CD4-positive, CD25-positive, alpha-beta regulatory T cell (primary cell): ENCODE results near the gene RHBG. TPM values are rescaled to one million over a fixed set of nuclear protein-coding genes. Genes with fewer than 3 reads are reported as not detected.
"Not testable (repeated sequence)": the region's sequence is repeated elsewhere in the genome, so short reads cannot be mapped to it uniquely, and the experiment has no call there.

Experiments
- ATAC-seq, 2 donors: fragments of 150-1000 bp; cut with Tn5 transposase; one replicate each; pipeline ENCODE4 v1.10.0; 2021; ENCODE audit warnings: low read depth in 2 of 2, moderate number of reproducible peaks in 2 of 2, moderate library complexity in 1 of 2
- DNase-seq, 3 donors: peaks; one replicate each; pipeline versions ENCODE4 v3.0.0 to v3.0.0-alpha.2; 2012 to 2022; ENCODE audit warnings: mixed read lengths in 1 of 3
- H3K27ac ChIP-seq: one replicate; pipeline ENCODE4 v1.7.0; 2013; ENCODE audit warnings: mild to moderate bottlenecking, low read length; ENCODE audit not compliant: insufficient read depth, poor library complexity, severe bottlenecking
- H3K27me3 ChIP-seq: one replicate; pipeline ENCODE4 v1.7.0; 2013; ENCODE audit warnings: low read length; ENCODE audit not compliant: control insufficient read depth, insufficient read depth
- H3K36me3 ChIP-seq: one replicate; pipeline ENCODE4 v1.7.0; 2013; ENCODE audit warnings: mild to moderate bottlenecking, low read length, moderate library complexity; ENCODE audit not compliant: control insufficient read depth, insufficient read depth
- H3K4me1 ChIP-seq: 2 replicates; pipeline ENCODE4 v1.7.0; 2013; ENCODE audit warnings: mild to moderate bottlenecking, low read length; ENCODE audit not compliant: insufficient read depth, control insufficient read depth, poor library complexity, severe bottlenecking
- H3K4me3 ChIP-seq: one replicate; pipeline ENCODE4 v1.7.0; 2013; ENCODE audit warnings: low read depth, mild to moderate bottlenecking, low read length, moderate library complexity
- H3K9me3 ChIP-seq, 2 experiments: 1 replicate in 1 of 2; 2 replicates in 1 of 2; pipeline ENCODE4 v1.7.0; 2013; ENCODE audit warnings: low read length in 2 of 2, mild to moderate bottlenecking in 1 of 2, moderate library complexity in 1 of 2; ENCODE audit not compliant: control insufficient read depth in 2 of 2
- H3K27ac Mint-ChIP-seq, 3 donors: one replicate each; pipeline ENCODE4 v1.8.0; 2020 to 2022; ENCODE audit warnings: mild to moderate bottlenecking in 3 of 3, mixed read lengths in 3 of 3, moderate library complexity in 2 of 3
- H3K27me3 Mint-ChIP-seq: one replicate; pipeline ENCODE4 v1.8.0; 2022; ENCODE audit warnings: mild to moderate bottlenecking, mixed read lengths
- H3K36me3 Mint-ChIP-seq: one replicate; pipeline ENCODE4 v1.8.0; 2020; ENCODE audit warnings: mixed read lengths
- H3K4me1 Mint-ChIP-seq, 4 donors: one replicate each; pipeline ENCODE4 v1.8.0; 2020 to 2022; ENCODE audit warnings: mixed read lengths in 4 of 4, mild to moderate bottlenecking in 1 of 4
- H3K4me3 Mint-ChIP-seq, 4 donors: one replicate each; pipeline ENCODE4 v1.8.0; 2020 to 2022; ENCODE audit warnings: mild to moderate bottlenecking in 4 of 4, mixed read lengths in 4 of 4, moderate library complexity in 3 of 4
- H3K9me3 Mint-ChIP-seq, 7 donors: one replicate each; pipeline ENCODE4 v1.8.0; 2020 to 2022; ENCODE audit warnings: mixed read lengths in 7 of 7, mild to moderate bottlenecking in 3 of 7, moderate library complexity in 2 of 7
- polyA plus RNA-seq, 4 donors: library from polyadenylated mRNA; unstranded; fragments of 300-500 nt; fragmentation: Illumina TruSeq; gene quantifications; one replicate each; pipeline ENCODE4 v1.2.3, GENCODE V29; 2021
- total RNA-seq: library from RNA; stranded (reverse); gene quantifications from one replicate; pipeline ENCODE4 v1.2.3, GENCODE V29; 2022

The RHBG gene
- total RNA-seq (not detected), polyA plus RNA-seq (not detected)

- Mint-ChIP-seq H3K27me3 (peaks cover 83% of the 10 kb centered on the region), H3K27ac (peak within 1 kb of the TSS in 1 of 3 donors; percentile 63), H3K4me1 (peaks cover 0 to 7% (median 2%) of the 10 kb centered on the region in 4 donors), H3K36me3 (no peaks in the 10 kb centered on the region), H3K4me3 (peak within 1 kb of the TSS in 2 of 4 donors; percentile 33 to 73), H3K9me3 (peaks cover 0 to 4% (median 0%) of the 10 kb centered on the region in 7 donors)
- ATAC-seq (peak in 1 of 2 donors; percentile 22), DNase-seq (peak in 1 of 3 donors; percentile 16)
- Histone ChIP-seq H3K4me3 (no peak within 1 kb of the TSS), H3K9me3 (no peaks in the 10 kb centered on the region), H3K36me3 (no peaks in the 10 kb centered on the region), H3K4me1 (peaks cover 5% of the 10 kb centered on the region), H3K27me3 (peaks cover 15% of the 10 kb centered on the region), H3K27ac (no peak within 1 kb of the TSS)
Measured at GRCh38 chr1:156368889-156369684, at the start of gene RHBG. RHBG (plus strand) TSS chr1:156369211; CDS start chr1:156369250, 39 bp downstream.

- Histone ChIP-seq H3K4me1 (no peaks in the 10 kb centered on the region), H3K27me3 (no peaks in the 10 kb centered on the region), H3K9me3 (no peaks in the 10 kb centered on the region), H3K36me3 (peaks cover 89% of the 10 kb centered on the region), H3K4me3 (no peak overlapping the region), H3K27ac (no peak overlapping the region)
- DNase-seq (peak in 2 of 3 donors; percentile 29 to 51), ATAC-seq (no peak)
- H3K4me1 Mint-ChIP-seq: peaks cover 0 to 2% (median 0%) of the 10 kb centered on the region in 4 donors
- no peaks in the 10 kb centered on the region for H3K27me3 Mint-ChIP-seq
- H3K4me3 Mint-ChIP-seq: no peak overlapping the region
- H3K9me3 Mint-ChIP-seq: no peaks in the 10 kb centered on the region
- no peak overlapping the region for H3K27ac Mint-ChIP-seq
- H3K36me3 Mint-ChIP-seq: peaks cover 41% of the 10 kb centered on the region
Measured at GRCh38 chr1:156319664-156320063, 49.3 kb upstream of the RHBG start.

GRCh38 chr1:156320560-156320959, 48.5 kb upstream of the RHBG start:
- Mint-ChIP-seq H3K27me3 (no peaks in the 10 kb centered on the region), H3K27ac (peak overlapping the region in 1 of 3 donors; percentile 84), H3K36me3 (peaks cover 40% of the 10 kb centered on the region), H3K9me3 (no peaks in the 10 kb centered on the region), H3K4me3 (no peak overlapping the region), H3K4me1 (peaks cover 0 to 4% (median 0%) of the 10 kb centered on the region in 4 donors)
- Histone ChIP-seq H3K27me3 (no peaks in the 10 kb centered on the region), H3K4me1 (no peaks in the 10 kb centered on the region), H3K9me3 (no peaks in the 10 kb centered on the region), H3K27ac (no peak overlapping the region), H3K4me3 (no peak overlapping the region), H3K36me3 (peaks cover 85% of the 10 kb centered on the region)
- DNase-seq: no peak
- no peak for ATAC-seq

- H3K27ac ChIP-seq: not testable (repeated sequence)
Measured at GRCh38 chr1:156323179-156323578, 45.8 kb upstream of the RHBG start.

GRCh38 chr1:156336242-156336641, 32.8 kb upstream of the RHBG start:
- H3K9me3 Mint-ChIP-seq: no peaks in the 10 kb centered on the region
- ATAC-seq (no peak), DNase-seq (peak in 1 of 3 donors; percentile 35)
- H3K4me1 Mint-ChIP-seq: peaks cover 14 to 47% (median 37%) of the 10 kb centered on the region in 4 donors
- peak overlapping the region; percentile 91 to 99 (median 98) for H3K4me3 Mint-ChIP-seq
- H3K36me3 ChIP-seq: peaks cover 40% of the 10 kb centered on the region
- no peak overlapping the region for H3K27ac ChIP-seq
- H3K4me3 ChIP-seq: peak overlapping the region; percentile 94
- no peaks in the 10 kb centered on the region for H3K9me3 ChIP-seq
- peak overlapping the region in 2 of 3 donors; percentile 31 to 99 for H3K27ac Mint-ChIP-seq
- no peaks in the 10 kb centered on the region for H3K27me3 ChIP-seq
- no peaks in the 10 kb centered on the region for H3K27me3 Mint-ChIP-seq
- H3K4me1 ChIP-seq: peaks cover 18% of the 10 kb centered on the region
- H3K36me3 Mint-ChIP-seq: peaks cover 17% of the 10 kb centered on the region

More at GRCh38 chr1:156323179-156323578, 45.8 kb upstream of the RHBG start:
- H3K27me3 Mint-ChIP-seq, H3K27me3 ChIP-seq, H3K4me3 Mint-ChIP-seq, DNase-seq, H3K27ac Mint-ChIP-seq, ATAC-seq, H3K9me3 ChIP-seq, H3K4me1 Mint-ChIP-seq, H3K4me1 ChIP-seq, H3K4me3 ChIP-seq, H3K9me3 Mint-ChIP-seq: not testable (repeated sequence)
- H3K36me3 ChIP-seq: peaks cover 61% of the 10 kb centered on the region
- peaks cover 25% of the 10 kb centered on the region for H3K36me3 Mint-ChIP-seq

- H3K36me3 Mint-ChIP-seq: peaks cover 17% of the 10 kb centered on the region
- no peaks in the 10 kb centered on the region for H3K27me3 ChIP-seq
- H3K4me3 Mint-ChIP-seq: peak overlapping the region; percentile 91 to 99 (median 98)
- no peaks in the 10 kb centered on the region for H3K9me3 Mint-ChIP-seq
- peak overlapping the region; percentile 89 for H3K27ac ChIP-seq
- no peaks in the 10 kb centered on the region for H3K9me3 ChIP-seq
- peaks cover 18% of the 10 kb centered on the region for H3K4me1 ChIP-seq
- peak overlapping the region; percentile 96 to 99 (median 98) for H3K27ac Mint-ChIP-seq
- ATAC-seq (no peak), DNase-seq (no peak)
- H3K4me1 Mint-ChIP-seq: peaks cover 14 to 47% (median 37%) of the 10 kb centered on the region in 4 donors
- H3K4me3 ChIP-seq: peak overlapping the region; percentile 94
- peaks cover 32% of the 10 kb centered on the region for H3K36me3 ChIP-seq
- H3K27me3 Mint-ChIP-seq: no peaks in the 10 kb centered on the region
Measured at GRCh38 chr1:156337052-156337887, 31.7 kb upstream of the RHBG start.

GRCh38 chr1:156337888-156338179, 31.2 kb upstream of the RHBG start:
- ATAC-seq (no peak), DNase-seq (no peak)
- H3K4me3 ChIP-seq: peak overlapping the region; percentile 94
- peaks cover 27% of the 10 kb centered on the region for H3K36me3 ChIP-seq
- Mint-ChIP-seq H3K4me1 (peaks cover 14 to 47% (median 37%) of the 10 kb centered on the region in 4 donors), H3K36me3 (peaks cover 17% of the 10 kb centered on the region), H3K27ac (peak overlapping the region; percentile 96 to 99 (median 98)), H3K9me3 (no peaks in the 10 kb centered on the region), H3K4me3 (peak overlapping the region; percentile 91 to 99 (median 98)), H3K27me3 (no peaks in the 10 kb centered on the region)
- H3K27me3 ChIP-seq: no peaks in the 10 kb centered on the region
- H3K4me1 ChIP-seq: peaks cover 18% of the 10 kb centered on the region
- H3K9me3 ChIP-seq: no peaks in the 10 kb centered on the region
- H3K27ac ChIP-seq: peak overlapping the region; percentile 89
